H1 (cell line): ENCODE results near the gene HECTD1. TPM values are rescaled to one million over a fixed set of nuclear protein-coding genes. Genes with fewer than 3 reads are reported as not detected.

ENCODE experiments used
- CTCF ChIA-PET: fragments of 300-600 bp; sonication (Branson Sonifier 250); formaldehyde crosslinking; loops from one replicate; lab custom pipeline; 2021; ENCODE audit not compliant: partially characterized antibody; lab: Charles Lee
- POLR2A ChIA-PET: fragments of 300-600 bp; sonication (Branson Sonifier 250); formaldehyde crosslinking; loops from one replicate; lab custom pipeline; 2021; ENCODE audit warnings: inconsistent platforms; ENCODE audit not compliant: partially characterized antibody; lab: Charles Lee
- DNase-seq, 2 experiments: peaks; one replicate each; pipeline versions ENCODE4 v3.0.0 to v3.0.0-alpha.2; 2010 to 2022; ENCODE audit warnings: low spot score in 2 of 2, low read depth in 1 of 2, mixed read lengths in 1 of 2
- FAIRE-seq: peaks from 2 replicates; lab custom pipeline; 2011; peaks lifted over from hg19 to GRCh38; lab: Jason Lieb, UNC
- H2AFZ ChIP-seq: 2 replicates; pipeline ENCODE4 v1.8.1; 2012; ENCODE audit warnings: low read length, inconsistent platforms
- H2AK5ac ChIP-seq: 2 replicates; pipeline ENCODE4 v1.6.1; 2013; ENCODE audit warnings: low read depth, low read length
- H2BK120ac ChIP-seq: replicated peaks from 2 replicates; pipeline ENCODE3; 2013; ENCODE audit warnings: low read depth, low read length, inconsistent platforms
- H2BK12ac ChIP-seq: 2 replicates; pipeline ENCODE4 v1.6.1; 2013; ENCODE audit warnings: low read depth, low read length
- H2BK15ac ChIP-seq: 2 replicates; pipeline ENCODE4 v1.6.1; 2013; ENCODE audit warnings: low read length
- H2BK20ac ChIP-seq: 2 replicates; pipeline ENCODE4 v1.6.1; 2013; ENCODE audit warnings: low read length
- H2BK5ac ChIP-seq: 2 replicates; pipeline ENCODE4 v1.6.1; 2013; ENCODE audit warnings: low read depth, low read length
- H3K14ac ChIP-seq: 2 replicates; pipeline ENCODE4 v1.6.1; 2013; ENCODE audit warnings: inconsistent platforms; ENCODE audit not compliant: insufficient read length
- H3K18ac ChIP-seq: 2 replicates; pipeline ENCODE4 v1.6.1; 2013; ENCODE audit warnings: low read length; ENCODE audit errors: extremely low read depth
- H3K23ac ChIP-seq: 2 replicates; pipeline ENCODE4 v1.6.1; 2013; ENCODE audit warnings: inconsistent platforms; ENCODE audit not compliant: insufficient read length
- H3K23me2 ChIP-seq: 2 replicates; pipeline ENCODE4 v1.6.1; 2013; ENCODE audit warnings: low read depth, low read length
- H3K27ac ChIP-seq: 2 replicates; pipeline ENCODE4 v1.6.1; 2011; ENCODE audit warnings: low read depth, low read length, inconsistent platforms
- H3K27me3 ChIP-seq, 4 experiments: replicated peaks in 1 of 4; 1 replicate in 1 of 4; 2 replicates in 3 of 4; pipeline versions ENCODE4 v1.6.1 to v1.8.1; 2011 to 2013; ENCODE audit warnings: low read length in 3 of 4, mild to moderate bottlenecking in 3 of 4, inconsistent platforms in 2 of 4, mixed read lengths in 2 of 4, moderate library complexity in 1 of 4; ENCODE audit not compliant: control insufficient read depth in 3 of 4, insufficient read depth in 3 of 4; ENCODE audit errors: extremely low read depth in 1 of 4
- H3K36me3 ChIP-seq, 4 experiments: 2 replicates each; pipeline versions ENCODE4 v1.6.1 to v1.8.1; 2011 to 2013; ENCODE audit warnings: mild to moderate bottlenecking in 4 of 4, low read length in 3 of 4, moderate library complexity in 2 of 4, control low read depth in 1 of 4, inconsistent platforms in 1 of 4; ENCODE audit not compliant: insufficient read depth in 4 of 4, control insufficient read depth in 2 of 4
- H3K4ac ChIP-seq: replicated peaks from 2 replicates; pipeline ENCODE3; 2013; ENCODE audit warnings: low read length, low read depth, mixed read lengths, inconsistent platforms; ENCODE audit not compliant: insufficient read length
- H3K4me1 ChIP-seq, 4 experiments: replicated peaks in 1 of 4; 1 replicate in 1 of 4; 2 replicates in 3 of 4; pipeline versions ENCODE4 v1.6.1 to v1.8.1; 2011 to 2013; ENCODE audit warnings: low read length in 3 of 4, inconsistent platforms in 2 of 4, mixed read lengths in 1 of 4; ENCODE audit not compliant: insufficient read depth in 4 of 4, control insufficient read depth in 3 of 4
- H3K4me2 ChIP-seq, 2 experiments: 2 replicates each; pipeline versions ENCODE4 v1.6.1 to v1.8.1; 2011 to 2013; ENCODE audit warnings: low read depth in 2 of 2, low read length in 2 of 2, control low read depth in 1 of 2, inconsistent platforms in 1 of 2, mild to moderate bottlenecking in 1 of 2; ENCODE audit not compliant: insufficient read depth in 1 of 2
- H3K4me3 ChIP-seq, 4 experiments: fragments of 200-600, 300-600 bp in 1 of 4; sonication (generic), shearing (Covaris generic), sonication (Bioruptor Twin) in 1 of 4; 2 replicates each; pipeline versions ENCODE4 v1.5.1 to v1.8.1; 2011 to 2016; ENCODE audit warnings: low read length in 4 of 4, low read depth in 3 of 4, control low read depth in 2 of 4, inconsistent platforms in 2 of 4, mild to moderate bottlenecking in 2 of 4, mixed read lengths in 1 of 4, moderate library complexity in 1 of 4; ENCODE audit not compliant: insufficient read depth in 2 of 4; ENCODE audit errors: extremely low read depth in 1 of 4
- H3K56ac ChIP-seq: replicated peaks from 2 replicates; pipeline ENCODE3; 2013; ENCODE audit warnings: low read depth, mild to moderate bottlenecking, mixed read lengths, low read length, inconsistent platforms; ENCODE audit not compliant: insufficient read length
- H3K79me1 ChIP-seq: 2 replicates; pipeline ENCODE4 v1.6.1; 2013; ENCODE audit warnings: low read depth, low read length, control low read depth
- H3K79me2 ChIP-seq, 2 experiments: 2 replicates each; pipeline versions ENCODE4 v1.6.1 to v1.8.1; 2012 to 2013; ENCODE audit warnings: low read length in 2 of 2, mild to moderate bottlenecking in 2 of 2, inconsistent platforms in 1 of 2; ENCODE audit not compliant: insufficient read depth in 2 of 2, control insufficient read depth in 1 of 2
- H3K9ac ChIP-seq, 4 experiments: replicated peaks in 1 of 4; 1 replicate in 1 of 4; 2 replicates in 3 of 4; pipeline versions ENCODE4 v1.6.1 to v1.8.1; 2011 to 2013; ENCODE audit warnings: low read depth in 3 of 4, low read length in 3 of 4, control low read depth in 2 of 4, mild to moderate bottlenecking in 2 of 4, moderate library complexity in 2 of 4, inconsistent platforms in 1 of 4; ENCODE audit errors: extremely low read depth in 1 of 4
- H3K9me3 ChIP-seq, 2 experiments: 2 replicates each; pipeline versions ENCODE4 v1.6.1 to v1.8.1; 2012 to 2013; ENCODE audit warnings: mild to moderate bottlenecking in 2 of 2, moderate library complexity in 2 of 2, control low read depth in 1 of 2, inconsistent platforms in 1 of 2, low read depth in 1 of 2, low read length in 1 of 2, mixed read lengths in 1 of 2; ENCODE audit not compliant: insufficient read depth in 2 of 2
- H4K20me1 ChIP-seq, 2 experiments: replicated peaks in 1 of 2; 2 replicates each; pipeline versions ENCODE3 to v1.8.1; 2011 to 2013; ENCODE audit warnings: inconsistent platforms in 2 of 2, low read length in 2 of 2, mild to moderate bottlenecking in 1 of 2; ENCODE audit not compliant: insufficient read depth in 2 of 2, control insufficient read depth in 1 of 2
- H4K5ac ChIP-seq: 2 replicates; pipeline ENCODE4 v1.6.1; 2013; ENCODE audit warnings: low read length, low read depth, mixed read lengths, inconsistent platforms; ENCODE audit not compliant: insufficient read length
- H4K8ac ChIP-seq: 2 replicates; pipeline ENCODE4 v1.8.0; 2013; ENCODE audit warnings: mild to moderate bottlenecking, moderate library complexity, low read length, inconsistent platforms; ENCODE audit not compliant: insufficient read depth; ENCODE audit errors: extremely low read depth
- H4K91ac ChIP-seq: replicated peaks from 2 replicates; pipeline ENCODE3; 2013; ENCODE audit warnings: low read length, mixed read lengths, inconsistent platforms; ENCODE audit not compliant: insufficient read length
- RXRA ChIP-seq: IDR thresholded peaks from 2 replicates; pipeline ENCODE4 v1.6.1; 2011; ENCODE audit warnings: low read depth, mild to moderate bottlenecking, low read length, moderate library complexity; ENCODE audit not compliant: insufficient read depth
- SIX5 ChIP-seq: IDR thresholded peaks from 2 replicates; pipeline ENCODE4 v1.6.1; 2011; ENCODE audit warnings: mild to moderate bottlenecking, low read depth, low read length
- SRF ChIP-seq: IDR thresholded peaks from 2 replicates; pipeline ENCODE4 v1.6.1; 2011; ENCODE audit warnings: mild to moderate bottlenecking, low read depth, low read length, moderate library complexity
- WGBS, 2 experiments: shearing (Covaris generic) in 1 of 2; methylation state at CpG; one replicate each; pipeline versions ENCODE4 v1.1.6 to v1.1.7; 2013 to 2015; ENCODE audit warnings: low lambda C conversion rate in 2 of 2, mixed read lengths in 2 of 2, inconsistent platforms in 1 of 2, low coverage in 1 of 2, missing lambda C conversion rate in 1 of 2; ENCODE audit not compliant: insufficient replicate concordance in 2 of 2, insufficient coverage in 1 of 2, insufficient read length in 1 of 2; ENCODE audit errors: extremely low coverage in 1 of 2, missing lambda C conversion rate in 1 of 2; 5-methylcytosine and 5-hydroxymethylcytosine counted together
- polyA plus RNA-seq, 7 experiments: library from polyadenylated mRNA; depleted of rRNA in 3 of 7; stranded (reverse) in 5 of 7; unstranded in 2 of 7; fragments of >200 nt in 5 of 7; fragments of 200-250 nt in 2 of 7; gene quantifications; 1 replicate in 5 of 7; 2 replicates in 1 of 7; 4 replicates in 1 of 7; pipeline versions ENCODE4 v1.2.1 to v1.2.3, GENCODE V29; 2011 to 2013; ENCODE audit warnings: missing spikeins in 2 of 7, mixed read lengths in 2 of 7
- total RNA-seq: library from RNA; stranded (reverse); fragmentation: NEBNext Ultra II Directional; extraction: Animal tissue kit (Norgen Biotek cat#: 25700); gene quantifications from 2 replicates; pipeline ENCODE4 v1.2.1, GENCODE V29; 2021

Gene HECTD1
- total and polyA plus RNA-seq, 2 of the 8 experiments (the other 6 are each of a cell fraction or from before 2014, with no cell fraction given) = 44.7 to 105 TPM

DNA sequence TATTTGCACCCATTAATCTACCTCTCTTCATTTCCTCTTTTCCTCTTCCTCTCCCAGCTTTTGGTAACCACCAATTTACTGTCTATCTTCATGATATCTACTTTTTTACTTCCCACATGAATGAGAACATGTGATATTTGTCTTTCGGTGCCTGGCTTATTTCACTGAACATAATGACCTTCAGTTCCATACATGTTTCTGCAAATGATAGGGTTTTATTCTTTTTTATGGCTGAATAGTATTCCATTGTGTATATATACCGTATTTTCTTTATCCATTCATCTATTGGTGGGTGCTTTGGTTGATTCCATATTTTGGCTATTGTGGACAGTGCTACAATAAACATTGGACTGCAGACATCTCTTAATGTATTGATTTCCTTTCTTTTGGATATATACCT lies 132.4 kb downstream of the HECTD1 start:
- no peak overlapping the region for H2AFZ ChIP-seq
- no peak overlapping the region for H2BK120ac ChIP-seq
- H3K27me3 ChIP-seq = no peaks in the 10 kb centered on the region
- no peak overlapping the region for H3K14ac ChIP-seq
- DNase-seq (no peak), FAIRE-seq (no peak)
- H3K79me2 ChIP-seq = no peaks in the 10 kb centered on the region
- no peaks in the 10 kb centered on the region for H3K4me1 ChIP-seq
- no peak overlapping the region for H3K9ac ChIP-seq
- H3K27ac ChIP-seq = no peak overlapping the region
- H3K56ac ChIP-seq = no peak overlapping the region
- H2BK20ac ChIP-seq = no peak overlapping the region
- no peak overlapping the region for H3K4me3 ChIP-seq
- TF ChIP-seq SRF = no peak
- TF ChIP-seq SIX5 = no peak
- TF ChIP-seq RXRA = no peak
- TF ChIP-seq, all 59 proteins: peak for 0
- 97% methylated on average over 2 of the region's 2 CpGs; no CpG with 5 or more reads in 1 of the 2 experiments for WGBS, 2 experiments
- peaks cover 0 to 8% (median 0%) of the 10 kb centered on the region in 4 experiments; a peak in 2 of 8 replicates for H3K36me3 ChIP-seq
- H4K20me1 ChIP-seq = no peaks in the 10 kb centered on the region
- CTCF ChIA-PET = interaction anchor here (0.6 to 1.4 kb wide), 2 partner anchors 7 to 67 kb away, joined by 4 to 5 read pairs; no protein-coding TSS in a partner anchor
- H3K23ac ChIP-seq = no peak overlapping the region
- POLR2A ChIA-PET = interaction anchor here (1.9 kb wide), 1 partner anchor 49 kb away, joined by 7 read pairs; the partner anchor contains the start of genes AP4S1 and STRN3
- H4K5ac ChIP-seq = no peak overlapping the region
- H3K4me2 ChIP-seq = no peak overlapping the region
- no peaks in the 10 kb centered on the region for H3K23me2 ChIP-seq
- no peaks in the 10 kb centered on the region; the same call in 1 of the 2 replicates for H3K79me1 ChIP-seq
- H2BK12ac ChIP-seq = no peak overlapping the region
- H4K8ac ChIP-seq = no peak overlapping the region
- no peaks in the 10 kb centered on the region for H3K9me3 ChIP-seq
- H3K4ac ChIP-seq = no peak overlapping the region
- no peak overlapping the region for H2BK15ac ChIP-seq
- no peak overlapping the region for H2AK5ac ChIP-seq
- no peak overlapping the region for H2BK5ac ChIP-seq
- no peak overlapping the region for H4K91ac ChIP-seq
- no peak overlapping the region for H3K18ac ChIP-seq
